K562 (cell line): ENCODE results near the gene PAX8. TPM values are rescaled to one million over a fixed set of nuclear protein-coding genes. Genes with fewer than 3 reads are reported as not detected.
A peak's percentile ranks its signal among the peaks of the same experiment; 100 is the strongest.

ENCODE experiments used
- ARID1B ChIP-seq: fragments of 450-650 bp; IDR thresholded peaks from 2 replicates; pipeline ENCODE4 v1.6.1; 2016; ENCODE audit warnings: antibody characterized with exemption, mild to moderate bottlenecking, inconsistent platforms
- C11orf30 ChIP-seq: fragments of 450-650 bp; IDR thresholded peaks from 2 replicates; pipeline ENCODE4 v1.6.1; 2016; ENCODE audit warnings: low read depth, mild to moderate bottlenecking
- CBFB ChIP-seq: sonication (generic); formaldehyde crosslinking; IDR thresholded peaks from 2 replicates; pipeline ENCODE4 v1.4.0; 2020; ENCODE audit warnings: mild to moderate bottlenecking, missing genetic modification reagents
- COPS2 ChIP-seq: fragments of 450-650 bp; conservative IDR thresholded peaks from 2 replicates; pipeline ENCODE4 v1.6.1; 2016; ENCODE audit warnings: mild to moderate bottlenecking, moderate library complexity
- FOXM1 ChIP-seq, 2 experiments: fragments of 450-650 bp in 1 of 2; sonication (generic) in 1 of 2; formaldehyde crosslinking in 1 of 2; IDR thresholded peaks; 2 replicates each; pipeline versions ENCODE4 v1.6.1 to v1.9.0; 2017 to 2022; ENCODE audit warnings: low read depth in 2 of 2, mild to moderate bottlenecking in 2 of 2, missing genetic modification reagents in 1 of 2, moderate library complexity in 1 of 2
- HDAC3 ChIP-seq: fragments of 450-650 bp; IDR thresholded peaks from 2 replicates; pipeline ENCODE4 v1.6.1; 2018; ENCODE audit warnings: borderline replicate concordance, mild to moderate bottlenecking, moderate library complexity; ENCODE audit not compliant: partially characterized antibody
- HNRNPUL1 ChIP-seq: fragments of 200-400 bp; formaldehyde crosslinking; IDR thresholded peaks from 2 replicates; pipeline ENCODE4 v1.6.1; 2017; ENCODE audit warnings: low read length
- MCM3 ChIP-seq: fragments of 450-650 bp; IDR thresholded peaks from 2 replicates; pipeline ENCODE4 v1.6.1; 2016
- NUFIP1 ChIP-seq: fragments of 450-650 bp; IDR thresholded peaks from 2 replicates; pipeline ENCODE4 v1.6.1; 2018; ENCODE audit not compliant: partially characterized antibody
- RBM39 ChIP-seq: fragments of 200-400 bp; formaldehyde crosslinking; optimal IDR thresholded peaks from 2 replicates; pipeline ENCODE3; 2018; ENCODE audit warnings: low read depth, low read length
- RUNX1 ChIP-seq: sonication (generic); IDR thresholded peaks from 2 replicates; pipeline ENCODE4 v1.6.1; 2016; ENCODE audit warnings: antibody characterized with exemption, low read depth
- SREBF2 ChIP-seq: sonication (generic); formaldehyde crosslinking; IDR thresholded peaks from 2 replicates; pipeline ENCODE4 v1.4.0; 2020; ENCODE audit warnings: mild to moderate bottlenecking, missing genetic modification reagents
- ZFP30 ChIP-seq: fragments of 250-450 bp; sonication (Bioruptor Pico); IDR thresholded peaks from 2 replicates; pipeline ENCODE4 v1.8.0; 2022; ENCODE audit warnings: moderate library complexity, mild to moderate bottlenecking, inconsistent platforms, borderline replicate concordance
- ZFPM2 ChIP-seq: fragments of 250-450 bp; sonication (Bioruptor Pico); IDR thresholded peaks from 2 replicates; pipeline ENCODE4 v1.5.1; 2022; ENCODE audit warnings: mild to moderate bottlenecking
- ZNF263 ChIP-seq: sonication (generic); formaldehyde crosslinking; IDR thresholded peaks from 2 replicates; pipeline ENCODE4 v1.8.0; 2022; ENCODE audit warnings: mild to moderate bottlenecking, missing genetic modification reagents, borderline replicate concordance
- ZNF707 ChIP-seq: fragments of 250-450 bp; sonication (Bioruptor Pico); conservative IDR thresholded peaks from 2 replicates; pipeline ENCODE4 v1.8.0; 2022; ENCODE audit warnings: inconsistent platforms, mild to moderate bottlenecking, moderate library complexity
- polyA plus RNA-seq, 8 experiments: library from polyadenylated mRNA; depleted of rRNA in 4 of 8; stranded (reverse) in 5 of 8; unstranded in 3 of 8; fragments of >200 nt; fragmentation: Nextera tagmentation in 2 of 8; fragmentation: Illumina TruSeq in 1 of 8; extraction: Ambion mirVana in 2 of 8; extraction: Trizol in 1 of 8; gene quantifications; 2 replicates each; pipeline versions ENCODE4 v1.2.1 to v1.2.3, GENCODE V29; 2011 to 2014; ENCODE audit warnings: inconsistent platforms in 1 of 8, missing spikeins in 1 of 8
- total RNA-seq, 7 experiments: library from RNA; depleted of rRNA in 6 of 7; stranded (reverse); fragments of >200 nt in 6 of 7; fragmentation: Illumina TruSeq in 2 of 7; extraction: Trizol in 2 of 7; gene quantifications; 2 replicates each; pipeline versions ENCODE4 v1.2.1 to v1.2.3, GENCODE V29; 2011 to 2021; ENCODE audit warnings: low replicate concordance in 1 of 7
- TF ChIP-seq, protein P1 (sequence below): fragments of 450-650 bp; IDR thresholded peaks from 2 replicates; pipeline ENCODE4 v1.6.1; 2018; ENCODE audit warnings: mild to moderate bottlenecking, low read depth; ENCODE audit not compliant: partially characterized antibody
- TF ChIP-seq, protein P2 (sequence below): IDR thresholded peaks from 2 replicates; pipeline ENCODE4 v1.6.1; 2011; ENCODE audit not compliant: insufficient read length; ENCODE audit errors: extremely low read depth
- TF ChIP-seq, protein P3 (sequence below): IDR thresholded peaks from 2 replicates; pipeline ENCODE4 v1.6.1; 2014; ENCODE audit warnings: antibody characterized with exemption
- TF ChIP-seq, protein P4 (sequence below): fragments of 250-450 bp; sonication (Bioruptor Pico); IDR thresholded peaks from 2 replicates; pipeline ENCODE4 v1.9.0; 2021; ENCODE audit warnings: mild to moderate bottlenecking, inconsistent platforms
- TF ChIP-seq, protein P5 (sequence below): fragments of 250-450 bp; sonication (Bioruptor Pico); IDR thresholded peaks from 2 replicates; pipeline ENCODE4 v1.4.0; 2020; ENCODE audit warnings: mild to moderate bottlenecking

Gene PAX8
- total and polyA plus RNA-seq, 9 of the 15 experiments (the other 6 are each of a cell fraction or from before 2014, with no cell fraction given): 0.13 to 2.1 (median 0.51) TPM

DNA sequence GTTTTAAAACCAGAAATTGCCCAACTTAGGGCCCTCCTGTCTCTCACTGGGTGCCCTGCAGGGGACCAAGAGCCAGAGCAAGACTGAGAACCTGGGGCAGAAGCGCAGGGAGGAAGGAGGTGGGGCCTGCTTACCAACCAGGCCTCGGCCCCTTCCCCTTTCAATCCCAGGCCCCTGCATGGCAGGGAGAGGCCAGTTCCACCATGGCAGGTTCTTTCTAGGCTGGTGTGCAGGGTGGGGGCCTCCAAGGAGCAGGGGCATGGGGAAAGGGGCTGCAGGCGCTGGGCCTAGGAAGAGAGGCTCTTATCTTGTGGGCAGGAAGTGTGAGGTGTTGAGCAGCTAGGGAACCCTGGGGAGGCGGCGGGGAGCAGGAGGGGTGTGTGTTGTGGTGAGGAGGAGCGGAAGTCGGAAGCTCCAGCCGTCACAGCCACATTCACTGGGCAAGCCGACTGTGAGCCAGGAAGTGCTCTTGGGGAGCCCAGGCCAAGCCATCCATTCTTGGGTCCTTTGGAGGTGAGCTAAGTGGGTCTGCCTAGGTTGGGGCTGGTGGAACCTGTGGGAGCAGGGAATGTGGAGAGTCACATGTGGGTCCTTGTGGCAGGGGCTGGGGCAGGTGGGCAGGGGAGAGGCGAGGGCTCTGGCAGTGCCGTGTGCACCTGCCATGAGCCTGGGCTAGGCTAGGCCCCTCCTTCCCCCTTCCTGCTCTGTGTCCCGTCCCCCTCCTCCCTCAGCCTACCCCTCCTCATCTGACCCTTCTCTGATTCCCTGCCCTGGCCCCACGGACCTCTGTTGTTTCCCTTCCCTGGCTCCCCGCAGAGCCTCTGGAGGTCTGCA lies 105.0 kb downstream of the PAX8 start, which contains the start of gene PSD4 (continued):
- TF ChIP-seq RBM39: no peak
- TF ChIP-seq SREBF2: no peak
- TF ChIP-seq ARID1B: peak; percentile 67
- TF ChIP-seq, protein P1, sequence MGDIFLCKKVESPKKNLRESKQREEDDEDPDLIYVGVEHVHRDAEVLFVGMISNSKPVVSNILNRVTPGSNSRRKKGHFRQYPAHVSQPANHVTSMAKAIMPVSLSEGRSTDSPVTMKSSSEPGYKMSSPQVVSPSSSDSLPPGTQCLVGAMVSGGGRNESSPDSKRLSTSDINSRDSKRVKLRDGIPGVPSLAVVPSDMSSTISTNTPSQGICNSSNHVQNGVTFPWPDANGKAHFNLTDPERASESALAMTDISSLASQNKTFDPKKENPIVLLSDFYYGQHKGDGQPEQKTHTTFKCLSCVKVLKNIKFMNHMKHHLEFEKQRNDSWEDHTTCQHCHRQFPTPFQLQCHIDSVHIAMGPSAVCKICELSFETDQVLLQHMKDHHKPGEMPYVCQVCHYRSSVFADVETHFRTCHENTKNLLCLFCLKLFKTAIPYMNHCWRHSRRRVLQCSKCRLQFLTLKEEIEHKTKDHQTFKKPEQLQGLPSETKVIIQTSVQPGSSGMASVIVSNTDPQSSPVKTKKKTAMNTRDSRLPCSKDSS: no peak
- TF ChIP-seq COPS2: no peak
- TF ChIP-seq C11orf30: no peak
- no peak for TF ChIP-seq ZFP30 (CRISPR knock-in tag)
- no peak for TF ChIP-seq HDAC3
- TF ChIP-seq RUNX1: no peak
- TF ChIP-seq ZFPM2 (CRISPR knock-in tag): no peak
- TF ChIP-seq, protein P2, sequence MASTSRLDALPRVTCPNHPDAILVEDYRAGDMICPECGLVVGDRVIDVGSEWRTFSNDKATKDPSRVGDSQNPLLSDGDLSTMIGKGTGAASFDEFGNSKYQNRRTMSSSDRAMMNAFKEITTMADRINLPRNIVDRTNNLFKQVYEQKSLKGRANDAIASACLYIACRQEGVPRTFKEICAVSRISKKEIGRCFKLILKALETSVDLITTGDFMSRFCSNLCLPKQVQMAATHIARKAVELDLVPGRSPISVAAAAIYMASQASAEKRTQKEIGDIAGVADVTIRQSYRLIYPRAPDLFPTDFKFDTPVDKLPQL: no peak
- TF ChIP-seq FOXM1 (IDR thresholded peaks at IDR 0.05; ENCODE audit: low read depth): no peak
- 0 out of 2 replicates have a peak, but pooled peaks have one; percentile 39 for TF ChIP-seq FOXM1 (CRISPR knock-in tag; IDR thresholded peaks at IDR 0.05; ENCODE audit: low read depth)
- TF ChIP-seq, protein P3, sequence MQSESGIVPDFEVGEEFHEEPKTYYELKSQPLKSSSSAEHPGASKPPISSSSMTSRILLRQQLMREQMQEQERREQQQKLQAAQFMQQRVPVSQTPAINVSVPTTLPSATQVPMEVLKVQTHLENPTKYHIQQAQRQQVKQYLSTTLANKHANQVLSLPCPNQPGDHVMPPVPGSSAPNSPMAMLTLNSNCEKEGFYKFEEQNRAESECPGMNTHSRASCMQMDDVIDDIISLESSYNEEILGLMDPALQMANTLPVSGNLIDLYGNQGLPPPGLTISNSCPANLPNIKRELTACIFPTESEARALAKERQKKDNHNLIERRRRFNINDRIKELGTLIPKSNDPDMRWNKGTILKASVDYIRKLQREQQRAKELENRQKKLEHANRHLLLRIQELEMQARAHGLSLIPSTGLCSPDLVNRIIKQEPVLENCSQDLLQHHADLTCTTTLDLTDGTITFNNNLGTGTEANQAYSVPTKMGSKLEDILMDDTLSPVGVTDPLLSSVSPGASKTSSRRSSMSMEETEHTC: no peak
- no peak for TF ChIP-seq NUFIP1
- TF ChIP-seq ZNF707: no peak
- TF ChIP-seq, protein P4, sequence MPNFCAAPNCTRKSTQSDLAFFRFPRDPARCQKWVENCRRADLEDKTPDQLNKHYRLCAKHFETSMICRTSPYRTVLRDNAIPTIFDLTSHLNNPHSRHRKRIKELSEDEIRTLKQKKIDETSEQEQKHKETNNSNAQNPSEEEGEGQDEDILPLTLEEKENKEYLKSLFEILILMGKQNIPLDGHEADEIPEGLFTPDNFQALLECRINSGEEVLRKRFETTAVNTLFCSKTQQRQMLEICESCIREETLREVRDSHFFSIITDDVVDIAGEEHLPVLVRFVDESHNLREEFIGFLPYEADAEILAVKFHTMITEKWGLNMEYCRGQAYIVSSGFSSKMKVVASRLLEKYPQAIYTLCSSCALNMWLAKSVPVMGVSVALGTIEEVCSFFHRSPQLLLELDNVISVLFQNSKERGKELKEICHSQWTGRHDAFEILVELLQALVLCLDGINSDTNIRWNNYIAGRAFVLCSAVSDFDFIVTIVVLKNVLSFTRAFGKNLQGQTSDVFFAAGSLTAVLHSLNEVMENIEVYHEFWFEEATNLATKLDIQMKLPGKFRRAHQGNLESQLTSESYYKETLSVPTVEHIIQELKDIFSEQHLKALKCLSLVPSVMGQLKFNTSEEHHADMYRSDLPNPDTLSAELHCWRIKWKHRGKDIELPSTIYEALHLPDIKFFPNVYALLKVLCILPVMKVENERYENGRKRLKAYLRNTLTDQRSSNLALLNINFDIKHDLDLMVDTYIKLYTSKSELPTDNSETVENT (CRISPR knock-in tag): no peak
- TF ChIP-seq CBFB (CRISPR knock-in tag): peak; percentile 37; the same call in 1 of the 2 replicates
- TF ChIP-seq, protein P5, sequence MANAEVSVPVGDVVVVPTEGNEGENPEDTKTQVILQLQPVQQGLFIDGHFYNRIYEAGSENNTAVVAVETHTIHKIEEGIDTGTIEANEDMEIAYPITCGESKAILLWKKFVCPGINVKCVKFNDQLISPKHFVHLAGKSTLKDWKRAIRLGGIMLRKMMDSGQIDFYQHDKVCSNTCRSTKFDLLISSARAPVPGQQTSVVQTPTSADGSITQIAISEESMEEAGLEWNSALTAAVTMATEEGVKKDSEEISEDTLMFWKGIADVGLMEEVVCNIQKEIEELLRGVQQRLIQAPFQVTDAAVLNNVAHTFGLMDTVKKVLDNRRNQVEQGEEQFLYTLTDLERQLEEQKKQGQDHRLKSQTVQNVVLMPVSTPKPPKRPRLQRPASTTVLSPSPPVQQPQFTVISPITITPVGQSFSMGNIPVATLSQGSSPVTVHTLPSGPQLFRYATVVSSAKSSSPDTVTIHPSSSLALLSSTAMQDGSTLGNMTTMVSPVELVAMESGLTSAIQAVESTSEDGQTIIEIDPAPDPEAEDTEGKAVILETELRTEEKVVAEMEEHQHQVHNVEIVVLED (CRISPR knock-in tag): no peak
- TF ChIP-seq ZNF263: no peak; the same call in 1 of the 2 replicates
- no peak for TF ChIP-seq MCM3
- no peak for TF ChIP-seq HNRNPUL1
